ENCODE measurements around the gene SLC30A7.

SLC30A7 gene

GRCh38 chr1:100960098-100960497 is 64.2 kb downstream of the SLC30A7 start:
- DNase-seq (ENCODE audit: low spot score) = no peak
- Histone ChIP-seq H3K27ac (no peak overlapping the region), H3K4me3 (no peak overlapping the region)
- no peak for TF ChIP-seq CTCF (IDR thresholded peaks at IDR 0.05)

GRCh38 chr1:100968621-100969020 is 72.7 kb downstream of the SLC30A7 start:
- no peak for DNase-seq (ENCODE audit: low spot score)
- TF ChIP-seq CTCF (IDR thresholded peaks at IDR 0.05) = no peak
- no peak overlapping the region for H3K27ac ChIP-seq
- no peak overlapping the region for H3K4me3 ChIP-seq

GRCh38 chr1:100969327-100969726 is 73.4 kb downstream of the SLC30A7 start:
- TF ChIP-seq CTCF (IDR thresholded peaks at IDR 0.05) = no peak
- Histone ChIP-seq H3K4me3 (no peak overlapping the region), H3K27ac (no peak overlapping the region)
- DNase-seq (ENCODE audit: low spot score) = no peak

- TF ChIP-seq CTCF (IDR thresholded peaks at IDR 0.05) = no peak
- Histone ChIP-seq H3K4me3 (no peak overlapping the region), H3K27ac (no peak overlapping the region)
- DNase-seq (ENCODE audit: low spot score) = no peak
These were observed 75.1 kb downstream of the SLC30A7 start for GRCh38 chr1:100971021-100971420.

- H3K4me3 ChIP-seq = no peak overlapping the region
- no peak for TF ChIP-seq CTCF (IDR thresholded peaks at IDR 0.05)
- no peak overlapping the region for H3K27ac ChIP-seq
- no peak for DNase-seq (ENCODE audit: low spot score)
These were observed 76.3 kb downstream of the SLC30A7 start for GRCh38 chr1:100972185-100972584.

GRCh38 chr1:100976936-100977335 is 81.0 kb downstream of the SLC30A7 start:
- no peak for DNase-seq (ENCODE audit: low spot score)
- Histone ChIP-seq H3K4me3 (no peak overlapping the region), H3K27ac (no peak overlapping the region)
- no peak for TF ChIP-seq CTCF (IDR thresholded peaks at IDR 0.05)

GRCh38 chr1:100979631-100980030 is 83.7 kb downstream of the SLC30A7 start:
- no peak for DNase-seq (ENCODE audit: low spot score)
- Histone ChIP-seq H3K27ac (no peak overlapping the region), H3K4me3 (no peak overlapping the region)
- no peak for TF ChIP-seq CTCF (IDR thresholded peaks at IDR 0.05)

Measured in coronary artery (tissue), 2 donors.